CD4-positive, alpha-beta T cell (primary cell): ENCODE measurements around the gene TRAPPC2L. TPM values are rescaled to one million over a fixed set of nuclear protein-coding genes. Genes with fewer than 3 reads are reported as not detected.

ENCODE experiments used
- ATAC-seq: fragments of 200-7000 bp; cut with Tn5 transposase; one replicate; pipeline ENCODE4 v1.10.0; 2022; ENCODE audit warnings: mild to moderate bottlenecking; ENCODE audit not compliant: poor library complexity
- CTCF ChIA-PET: fragments of 350-600 bp; sonication (Branson Sonifier 250); formaldehyde crosslinking; loops from one replicate; lab custom pipeline; 2021; ENCODE audit warnings: antibody characterized with exemption, inconsistent platforms; lab: Charles Lee
- POLR2A ChIA-PET: fragments of 350-600 bp; sonication (Branson Sonifier 250); formaldehyde crosslinking; loops from one replicate; lab custom pipeline; 2021; ENCODE audit warnings: antibody characterized with exemption, inconsistent platforms; lab: Charles Lee
- DNase-seq, 14 experiments: peaks; one replicate each; pipeline ENCODE4 v3.0.0-alpha.2; 2013 to 2020; ENCODE audit warnings: mixed read lengths in 2 of 14
- H3K27ac ChIP-seq, 2 donors: one replicate each; pipeline versions ENCODE4 v1.5.1 to v1.7.0; 2013; ENCODE audit warnings: low read length in 2 of 2, low read depth in 1 of 2, mild to moderate bottlenecking in 1 of 2
- H3K27me3 ChIP-seq, 2 experiments: 1 replicate in 1 of 2; 2 replicates in 1 of 2; pipeline versions ENCODE4 v1.6.1 to v1.7.0; 2013; ENCODE audit warnings: low read length in 2 of 2, control low read depth in 1 of 2, mild to moderate bottlenecking in 1 of 2, moderate library complexity in 1 of 2; ENCODE audit not compliant: insufficient read depth in 2 of 2, control insufficient read depth in 1 of 2
- H3K36me3 ChIP-seq: one replicate; pipeline ENCODE4 v1.6.1; 2013; ENCODE audit warnings: low read length, control low read depth; ENCODE audit not compliant: insufficient read depth
- H3K4me1 ChIP-seq: one replicate; pipeline ENCODE4 v1.6.1; 2013; ENCODE audit warnings: low read length, control low read depth; ENCODE audit not compliant: insufficient read depth
- H3K4me3 ChIP-seq: one replicate; pipeline ENCODE4 v1.5.1; 2013; ENCODE audit warnings: mild to moderate bottlenecking, low read length, moderate library complexity
- H3K9me3 ChIP-seq, 2 experiments: 1 replicate in 1 of 2; 2 replicates in 1 of 2; pipeline versions ENCODE4 v1.6.1 to v1.7.0; 2013; ENCODE audit warnings: low read length in 2 of 2, mild to moderate bottlenecking in 2 of 2, control low read depth in 1 of 2, moderate library complexity in 1 of 2; ENCODE audit not compliant: control insufficient read depth in 1 of 2, insufficient read depth in 1 of 2
- H3K27ac Mint-ChIP-seq: one replicate; pipeline ENCODE4 v1.8.0; 2020; ENCODE audit warnings: mixed read lengths
- H3K27me3 Mint-ChIP-seq: one replicate; pipeline ENCODE4 v1.8.0; 2021; ENCODE audit warnings: mixed read lengths
- H3K36me3 Mint-ChIP-seq: one replicate; pipeline ENCODE4 v1.8.0; 2021; ENCODE audit warnings: low read depth, mixed read lengths
- H3K4me1 Mint-ChIP-seq: one replicate; pipeline ENCODE4 v1.8.0; 2021; ENCODE audit warnings: low read depth, mixed read lengths
- H3K4me3 Mint-ChIP-seq: one replicate; pipeline ENCODE4 v1.8.0; 2020; ENCODE audit warnings: mild to moderate bottlenecking, mixed read lengths
- H3K9me3 Mint-ChIP-seq: one replicate; pipeline ENCODE4 v1.8.0; 2020; ENCODE audit warnings: mixed read lengths
- CTCF ChIP-seq: fragments of 200-600 bp; IDR thresholded peaks from one replicate; pipeline ENCODE4 v1.8.0; 2022; ENCODE audit warnings: antibody characterized with exemption, mild to moderate bottlenecking
- intact Hi-C, 2 experiments: fragments of 100-400 bp; cut with DNase I in 1 of 2; cut with micrococcal nuclease in 1 of 2; formaldehyde crosslinking; loops; one replicate each; pipeline versions ENCODE4 v1.15.1 to v1.9.0; 2023 to 2025; cut with DNase I, micrococcal nuclease
- total RNA-seq, 174 experiments: library from RNA in 2 of 174; stranded (reverse) in 2 of 174; gene quantifications; one replicate each; pipeline ENCODE4 v1.2.3 and lab custom pipeline; 2021 to 2026

Gene TRAPPC2L
- total RNA-seq, 2 experiments from 2014 or later = 48.0 to 48.2 TPM

GRCh38 chr16:88906535-88907105 lies 49.7 kb downstream of the TRAPPC2L start:
- ATAC-seq (no peak), DNase-seq (no peak)
- no peak for TF ChIP-seq CTCF
- intact Hi-C loops = no loop called here
- POLR2A ChIA-PET = no interaction called here
- Histone ChIP-seq H3K4me3 (no peak overlapping the region), H3K4me1 (no peaks in the 10 kb centered on the region), H3K27ac (no peak overlapping the region), H3K36me3 (no peaks in the 10 kb centered on the region), H3K9me3 (peaks cover 0 to 3% of the 10 kb centered on the region in 2 experiments), H3K27me3 (no peaks in the 10 kb centered on the region)
- Mint-ChIP-seq H3K36me3 (no peaks in the 10 kb centered on the region), H3K9me3 (no peaks in the 10 kb centered on the region), H3K4me1 (no peaks in the 10 kb centered on the region), H3K27me3 (no peaks in the 10 kb centered on the region), H3K4me3 (no peak overlapping the region), H3K27ac (no peak overlapping the region)
- CTCF ChIA-PET = no interaction called here

- CTCF ChIA-PET = no interaction called here
- no peak overlapping the region for H3K27ac ChIP-seq
These were observed 50.8 kb downstream of the TRAPPC2L start for GRCh38 chr16:88907768-88908167.

GRCh38 chr16:88908307-88908706 lies 51.4 kb downstream of the TRAPPC2L start:
- Mint-ChIP-seq H3K36me3 (no peaks in the 10 kb centered on the region), H3K9me3 (no peaks in the 10 kb centered on the region), H3K4me3 (no peak overlapping the region), H3K27ac (no peak overlapping the region), H3K4me1 (no peaks in the 10 kb centered on the region), H3K27me3 (no peaks in the 10 kb centered on the region)
- no peaks in the 10 kb centered on the region for H3K36me3 ChIP-seq
- ChIA-PET CTCF (no interaction called here), POLR2A (no interaction called here)
- no peaks in the 10 kb centered on the region for H3K27me3 ChIP-seq
- no peak overlapping the region for H3K27ac ChIP-seq
- no peaks in the 10 kb centered on the region for H3K4me1 ChIP-seq
- intact Hi-C loops = no loop called here
- no peak for ATAC-seq
- TF ChIP-seq CTCF = no peak
- H3K4me3 ChIP-seq = no peak overlapping the region
- peaks cover 0 to 15% of the 10 kb centered on the region in 2 experiments for H3K9me3 ChIP-seq
- no peak for DNase-seq

More at GRCh38 chr16:88907768-88908167, 50.8 kb downstream of the TRAPPC2L start:
- H3K4me1 Mint-ChIP-seq = no peaks in the 10 kb centered on the region
- Histone ChIP-seq H3K9me3 (peaks cover 0 to 9% of the 10 kb centered on the region in 2 experiments), H3K36me3 (no peaks in the 10 kb centered on the region), H3K4me3 (no peak overlapping the region), H3K4me1 (no peaks in the 10 kb centered on the region), H3K27me3 (no peaks in the 10 kb centered on the region)
- no peaks in the 10 kb centered on the region for H3K9me3 Mint-ChIP-seq
- H3K4me3 Mint-ChIP-seq = no peak overlapping the region
- H3K27me3 Mint-ChIP-seq = no peaks in the 10 kb centered on the region
- no peak overlapping the region for H3K27ac Mint-ChIP-seq
- ATAC-seq (no peak), DNase-seq (no peak)
- no peaks in the 10 kb centered on the region for H3K36me3 Mint-ChIP-seq
- TF ChIP-seq CTCF = no peak
- POLR2A ChIA-PET = no interaction called here
- intact Hi-C loops = no loop called here
